ENCODE data around the gene HSF2BP. TPM values are rescaled to one million over a fixed set of nuclear protein-coding genes. Genes with fewer than 3 reads are reported as not detected.

Gene HSF2BP
- total RNA-seq, 1 donor from 2014 or later = 1.0 TPM

GRCh38 chr21:43691086-43691795 lies 32.0 kb upstream of the HSF2BP start:
- H3K4me3 Mint-ChIP-seq (ENCODE audit: unreplicated experiment) = no peak overlapping the region
- DNase-seq = no peak
- no peaks in the 10 kb centered on the region for H3K27me3 Mint-ChIP-seq (ENCODE audit: unreplicated experiment)
- H3K36me3 Mint-ChIP-seq (ENCODE audit: unreplicated experiment) = no peaks in the 10 kb centered on the region
- peaks cover 3% of the 10 kb centered on the region for H3K4me1 Mint-ChIP-seq (ENCODE audit: low read depth, unreplicated experiment)
- peaks cover 1% of the 10 kb centered on the region for H3K9me3 Mint-ChIP-seq (ENCODE audit: unreplicated experiment)
- TF ChIP-seq CTCF (IDR thresholded peaks at IDR 0.05; ENCODE audit: partially characterized antibody, unreplicated experiment) = no peak
- H3K27ac Mint-ChIP-seq (ENCODE audit: unreplicated experiment) = no peak overlapping the region

GRCh38 chr21:43690346-43690745 lies 31.1 kb upstream of the HSF2BP start:
- Mint-ChIP-seq H3K27ac (ENCODE audit: unreplicated experiment) (no peak overlapping the region), H3K9me3 (ENCODE audit: unreplicated experiment) (peaks cover 1% of the 10 kb centered on the region), H3K27me3 (ENCODE audit: unreplicated experiment) (no peaks in the 10 kb centered on the region), H3K4me1 (ENCODE audit: low read depth, unreplicated experiment) (peaks cover 3% of the 10 kb centered on the region), H3K36me3 (ENCODE audit: unreplicated experiment) (no peaks in the 10 kb centered on the region), H3K4me3 (ENCODE audit: unreplicated experiment) (no peak overlapping the region)
- no peak for DNase-seq
- TF ChIP-seq CTCF (IDR thresholded peaks at IDR 0.05; ENCODE audit: partially characterized antibody, unreplicated experiment) = no peak

GRCh38 chr21:43689556-43690337 lies 30.5 kb upstream of the HSF2BP start:
- DNase-seq = no peak
- Mint-ChIP-seq H3K27me3 (ENCODE audit: unreplicated experiment) (no peaks in the 10 kb centered on the region), H3K36me3 (ENCODE audit: unreplicated experiment) (no peaks in the 10 kb centered on the region), H3K9me3 (ENCODE audit: unreplicated experiment) (peaks cover 1% of the 10 kb centered on the region), H3K27ac (ENCODE audit: unreplicated experiment) (no peak overlapping the region), H3K4me3 (ENCODE audit: unreplicated experiment) (no peak overlapping the region), H3K4me1 (ENCODE audit: low read depth, unreplicated experiment) (peaks cover 3% of the 10 kb centered on the region)
- TF ChIP-seq CTCF (IDR thresholded peaks at IDR 0.05; ENCODE audit: partially characterized antibody, unreplicated experiment) = no peak

- DNase-seq = no peak
- Mint-ChIP-seq H3K9me3 (ENCODE audit: unreplicated experiment) (peaks cover 1% of the 10 kb centered on the region), H3K36me3 (ENCODE audit: unreplicated experiment) (no peaks in the 10 kb centered on the region), H3K4me1 (ENCODE audit: low read depth, unreplicated experiment) (no peaks in the 10 kb centered on the region), H3K4me3 (ENCODE audit: unreplicated experiment) (no peak overlapping the region), H3K27ac (ENCODE audit: unreplicated experiment) (no peak overlapping the region), H3K27me3 (ENCODE audit: unreplicated experiment) (no peaks in the 10 kb centered on the region)
- TF ChIP-seq CTCF (IDR thresholded peaks at IDR 0.05; ENCODE audit: partially characterized antibody, unreplicated experiment) = no peak
Measured at GRCh38 chr21:43688906-43689305, 29.6 kb upstream of the HSF2BP start.
